ENCODE data around the gene USP49.
"Not testable (repeated sequence)": the region's sequence is repeated elsewhere in the genome, so short reads cannot be mapped to it uniquely, and the experiment has no call there.

USP49 gene

DNA sequence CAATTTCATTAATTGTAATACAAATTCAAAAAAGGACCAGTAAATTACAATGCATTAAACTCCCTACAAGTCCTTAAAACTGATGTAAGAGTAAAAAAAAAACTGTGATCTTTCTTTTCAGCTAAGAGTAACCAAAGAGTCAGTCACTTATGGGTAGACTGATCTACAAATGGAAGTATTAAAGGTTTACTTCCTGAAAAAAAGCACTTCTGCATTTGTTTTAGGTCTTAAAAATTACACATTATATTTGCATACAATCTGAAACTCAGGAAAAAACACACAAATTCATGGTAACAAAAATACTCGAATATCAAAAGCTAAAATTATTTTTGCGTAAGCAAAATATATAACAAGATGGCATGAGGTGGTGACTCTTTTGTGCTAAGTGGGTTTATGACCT is 23.5 kb downstream of the USP49 start:
- peak in 1 of 2 experiments; percentile 28 for DNase-seq

DNA sequence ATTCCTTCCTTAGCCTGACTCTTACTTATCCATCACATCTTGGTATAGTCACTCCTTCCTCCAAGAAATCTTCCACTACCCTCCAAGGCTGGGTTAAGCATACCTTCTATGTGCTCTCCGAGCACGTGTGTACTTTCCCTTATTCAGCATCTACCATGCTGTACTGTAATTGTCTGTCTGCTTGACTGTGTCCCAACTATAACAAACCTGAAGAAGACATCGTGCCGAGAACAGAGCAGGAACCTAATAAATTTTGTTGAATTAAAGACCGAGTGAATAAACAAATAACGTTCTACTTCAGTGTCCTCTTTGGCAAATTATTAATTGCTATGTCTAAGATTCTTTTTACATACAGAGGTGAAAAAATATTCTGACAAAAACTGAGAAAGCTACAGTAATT is 35.8 kb downstream of the USP49 start:
- no peak for DNase-seq

DNA sequence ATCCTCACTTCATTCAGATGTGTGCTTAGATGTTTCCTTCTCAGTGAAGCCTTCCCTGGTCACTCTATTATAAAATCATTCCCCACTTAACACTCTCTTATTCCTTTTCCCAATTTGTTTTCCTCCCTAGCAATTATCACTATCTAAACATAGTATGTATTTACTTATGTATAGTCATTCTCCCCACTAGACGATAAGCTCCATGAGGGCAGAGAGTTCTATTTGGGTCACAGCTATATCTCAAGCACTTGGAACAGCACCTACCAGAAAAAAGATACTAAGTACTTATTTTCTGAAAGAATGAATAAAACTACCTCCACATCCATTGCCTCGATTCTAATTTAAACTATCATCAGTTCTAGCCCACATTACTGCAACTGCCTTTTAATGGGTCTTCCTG is 36.5 kb downstream of the USP49 start:
- no peak for DNase-seq

DNA sequence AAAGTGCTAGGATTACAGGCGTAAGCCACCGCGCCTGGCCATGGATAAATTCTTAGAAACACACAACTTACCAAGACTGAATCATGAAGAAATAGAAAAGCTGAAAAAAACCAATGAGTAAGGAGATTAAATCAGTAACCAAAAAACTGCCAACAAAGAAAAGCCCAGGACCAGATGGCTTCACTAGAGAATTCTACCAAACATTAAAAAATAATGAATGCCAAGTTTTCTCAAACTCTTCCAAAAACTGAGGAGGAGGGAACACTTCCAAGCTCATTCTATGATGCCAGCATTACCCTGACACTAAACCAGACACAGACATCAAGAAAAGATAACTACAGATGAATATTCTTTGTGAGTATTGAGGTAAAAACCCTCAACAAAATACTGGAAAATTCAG is 44.3 kb downstream of the USP49 start:
- DNase-seq, result no peak

DNA sequence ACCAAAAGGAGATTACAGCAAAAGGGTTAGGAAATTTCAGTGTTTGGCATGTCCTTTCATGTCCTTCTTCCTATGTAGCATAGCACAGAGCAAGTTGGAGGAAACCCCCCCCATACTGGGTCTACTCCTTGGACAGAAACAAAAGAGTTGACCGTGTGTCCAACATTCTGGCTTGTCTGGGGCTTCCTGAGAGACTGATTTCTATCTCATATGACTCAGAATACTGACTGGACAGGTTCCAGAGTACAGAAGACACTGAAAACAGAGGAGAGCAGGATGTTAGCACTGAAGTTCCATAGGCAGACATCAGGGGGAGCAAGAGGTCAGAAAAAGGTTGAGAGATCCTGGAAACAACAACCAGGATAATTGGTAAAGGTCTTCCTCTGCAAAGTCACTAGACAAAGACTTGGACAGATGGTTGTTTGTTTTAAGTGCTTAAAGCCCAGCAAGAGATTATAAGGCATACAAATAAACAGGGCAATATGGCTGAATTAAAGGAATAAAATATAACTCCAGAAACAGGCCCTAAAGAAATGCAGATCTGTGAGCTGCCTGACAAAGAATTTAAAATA is 48.4 kb downstream of the USP49 start:
- peak; percentile 85 to 89 for DNase-seq

DNA sequence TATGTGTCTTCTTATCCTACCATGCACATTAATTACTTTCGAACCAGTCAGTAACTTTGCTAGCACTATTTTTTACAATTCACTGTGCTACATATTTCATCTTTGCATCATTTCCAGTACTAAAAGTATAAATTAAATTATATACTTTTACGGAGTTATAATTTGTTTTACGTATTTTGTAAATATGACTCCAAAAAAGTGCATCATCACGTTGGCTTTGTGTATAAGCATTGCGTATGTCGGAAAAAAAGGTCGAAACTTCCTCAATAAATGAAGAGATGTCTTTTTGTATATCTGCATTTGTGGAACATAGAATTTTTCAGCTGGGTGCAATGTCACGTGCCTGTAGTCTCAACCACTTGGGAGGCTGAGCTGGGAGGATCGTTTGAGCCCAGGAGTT is 52.0 kb downstream of the USP49 start:
- no peak for DNase-seq

DNA sequence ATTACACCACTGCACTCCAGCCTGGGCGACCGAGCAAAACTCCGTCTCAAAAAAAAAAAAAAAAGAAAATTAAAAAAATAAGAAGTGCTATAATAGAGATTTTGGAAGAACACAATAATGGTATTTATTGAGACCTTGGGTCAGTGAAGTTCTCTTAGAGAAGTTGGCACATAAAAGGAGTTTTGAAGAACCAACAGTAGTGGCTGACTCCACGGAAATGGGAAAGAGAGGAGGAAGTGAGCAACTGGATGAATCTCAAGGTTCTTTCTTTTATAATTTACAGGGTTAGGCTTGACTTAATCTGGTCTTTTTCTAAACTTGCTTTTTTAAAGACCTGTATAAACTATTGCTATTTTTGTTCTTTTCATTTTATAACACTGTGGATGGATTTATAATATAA is 54.8 kb downstream of the USP49 start:
- DNase-seq, result no peak

DNA sequence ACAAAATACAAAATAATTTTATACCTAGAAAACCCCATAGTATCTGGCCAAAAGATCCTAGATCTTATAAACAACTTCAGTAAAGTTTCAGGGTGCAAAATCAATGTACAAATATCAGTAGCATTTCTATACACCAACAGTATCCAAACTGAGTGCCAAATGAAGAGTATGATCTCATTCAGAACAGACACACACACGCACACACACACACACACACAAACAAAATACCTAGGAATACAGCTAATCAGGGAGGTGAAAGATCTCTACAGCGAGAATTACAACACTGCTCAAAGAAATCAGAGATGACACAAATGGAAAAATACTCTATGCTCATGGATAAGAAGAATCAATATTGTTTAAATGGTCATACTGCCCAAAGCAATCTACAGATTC is 58.5 kb downstream of the USP49 start:
- no peak for DNase-seq

DNA sequence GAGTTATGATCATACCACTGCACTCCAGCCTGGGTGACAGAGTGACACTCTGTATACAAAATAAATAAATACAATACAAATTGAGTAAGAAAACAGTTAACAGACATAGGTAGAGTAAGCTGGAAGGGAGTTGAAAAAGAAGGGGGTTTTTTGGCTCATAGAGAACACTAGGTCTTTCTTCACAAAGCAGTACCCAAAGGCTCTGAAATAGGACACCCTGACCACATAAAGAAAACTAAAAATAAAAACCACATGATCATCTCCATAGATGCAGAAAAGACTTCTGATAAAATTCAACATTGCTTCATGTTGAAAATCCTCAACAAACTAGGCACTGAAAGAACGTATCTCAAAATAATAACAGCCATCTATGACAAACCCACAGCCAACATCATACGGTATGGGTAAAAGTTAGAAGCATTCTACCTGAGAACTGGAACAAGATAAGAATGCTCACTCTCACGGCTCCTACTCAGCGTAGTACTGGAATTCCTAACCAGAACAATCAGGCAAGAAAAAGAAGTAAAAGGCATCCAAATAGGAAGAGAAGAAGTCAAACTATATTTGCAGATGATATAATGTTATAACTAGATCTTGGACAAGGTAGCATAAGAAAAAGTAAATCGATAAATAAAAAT is 59.0 kb downstream of the USP49 start:
- no peak for DNase-seq

DNA sequence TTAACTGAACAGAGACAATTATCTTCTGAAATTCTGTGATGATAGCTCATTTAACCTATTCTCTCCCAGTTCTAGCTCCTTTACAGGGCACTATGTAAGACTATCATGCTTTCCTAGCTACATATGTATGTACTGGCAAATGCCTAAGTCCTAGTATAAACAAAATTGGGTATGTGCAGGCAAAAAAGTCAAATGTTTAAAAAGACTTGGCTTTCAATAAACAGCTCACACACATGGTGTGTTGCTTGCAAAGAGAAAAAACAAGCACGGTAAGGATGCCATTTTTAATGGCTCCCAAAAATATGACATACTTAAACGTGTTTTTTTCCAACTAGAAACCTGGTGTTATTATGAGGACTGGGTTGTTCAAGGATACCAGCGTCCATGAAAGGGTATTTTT is 62.9 kb downstream of the USP49 start:
- no peak for DNase-seq

DNA sequence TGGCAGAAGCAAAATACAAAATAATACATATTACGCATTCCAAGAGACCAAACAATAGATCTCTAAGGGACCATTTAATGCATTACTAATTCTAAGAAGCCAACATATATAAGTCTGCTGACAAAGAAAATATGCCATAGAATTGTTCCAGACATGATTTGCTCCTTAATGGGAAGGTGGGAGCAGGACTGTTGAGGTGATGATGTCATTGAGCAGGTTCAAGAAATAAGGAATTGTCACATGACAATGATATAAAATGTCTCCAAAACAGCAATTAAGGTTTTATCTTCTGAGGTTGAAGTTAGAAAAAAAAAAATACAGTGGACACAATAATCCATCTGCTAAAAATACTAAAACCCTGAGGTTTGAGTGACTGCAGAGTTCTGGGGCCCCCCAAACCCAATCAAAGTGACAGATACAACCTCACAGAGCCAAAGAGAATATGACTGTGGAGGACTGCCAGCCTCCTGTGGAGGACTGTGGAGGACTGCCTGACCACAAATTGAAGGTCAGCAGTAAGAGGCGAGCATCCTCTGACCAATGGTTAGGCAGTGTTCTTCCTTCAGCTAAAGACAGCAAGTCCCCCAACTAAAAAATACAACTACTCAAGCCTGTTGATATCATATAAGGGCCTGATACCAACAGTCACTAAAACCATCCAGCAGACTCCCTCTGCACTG is 68.7 kb downstream of the USP49 start:
- no peak for DNase-seq

DNA sequence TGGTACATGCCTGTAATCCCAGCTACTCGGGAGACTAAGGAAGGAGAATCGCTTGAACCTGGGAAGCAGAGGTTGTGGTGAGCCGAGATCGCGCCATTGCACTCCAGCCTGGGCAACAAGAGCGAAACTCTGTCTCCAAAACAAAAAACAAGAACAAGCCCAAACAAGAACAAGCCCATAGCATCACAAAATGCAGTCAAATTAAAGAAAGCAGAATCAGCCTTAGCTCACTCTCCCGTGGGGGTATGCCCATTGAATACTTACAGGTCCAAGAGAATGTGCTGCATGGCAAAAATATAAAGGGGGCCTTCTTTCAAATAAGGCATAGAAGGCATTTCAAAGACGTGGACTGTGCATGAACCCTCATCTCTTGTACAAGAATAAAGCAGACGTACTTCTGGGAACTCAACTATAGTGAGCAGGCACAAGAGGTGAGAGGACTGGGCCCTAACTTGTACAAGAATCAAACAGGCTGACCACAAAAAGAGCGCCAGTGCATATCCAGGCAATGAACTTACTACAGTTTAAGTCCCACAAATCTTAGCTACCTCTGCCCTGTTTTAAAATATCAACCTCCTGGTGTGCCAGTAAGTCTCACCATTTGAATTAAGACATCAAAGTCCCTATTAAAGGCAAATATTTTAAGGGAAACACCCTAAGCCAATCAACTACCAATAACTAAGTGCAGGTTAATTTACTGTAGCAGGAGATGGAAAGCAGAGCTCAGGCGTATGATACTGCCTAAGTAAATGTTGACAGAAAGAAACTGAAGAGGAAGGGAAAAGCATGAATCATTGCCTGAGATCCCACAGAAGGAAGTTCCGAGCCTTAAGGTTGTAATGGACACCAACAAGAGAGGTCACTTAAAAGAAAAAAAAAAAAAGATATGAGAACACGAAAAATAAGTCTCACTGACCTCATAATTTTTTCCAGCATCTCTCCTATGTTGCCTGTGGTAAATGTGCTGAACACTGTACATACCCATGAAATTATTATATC is 70.3 kb downstream of the USP49 start:
- DNase-seq, result no peak

DNA sequence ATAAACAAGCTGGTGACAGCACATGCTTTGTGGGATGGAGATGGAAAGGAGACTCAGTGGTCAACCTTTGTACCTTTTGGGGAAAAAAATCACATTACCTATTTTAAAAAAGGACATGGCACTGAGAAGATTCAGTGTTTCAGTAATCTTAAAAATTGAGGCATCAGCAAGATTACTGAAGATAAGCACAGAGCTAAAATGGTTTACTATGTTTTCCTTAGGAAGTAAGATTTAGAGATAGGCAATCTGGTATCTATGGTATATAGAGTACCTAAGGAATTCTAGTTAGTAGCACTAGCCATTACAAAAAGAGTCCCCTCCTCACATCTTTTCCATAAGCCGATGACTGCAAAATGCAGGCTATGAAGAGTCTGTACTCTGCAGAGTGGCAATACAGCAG is 72.0 kb downstream of the USP49 start:
- DNase-seq, result no peak

DNA sequence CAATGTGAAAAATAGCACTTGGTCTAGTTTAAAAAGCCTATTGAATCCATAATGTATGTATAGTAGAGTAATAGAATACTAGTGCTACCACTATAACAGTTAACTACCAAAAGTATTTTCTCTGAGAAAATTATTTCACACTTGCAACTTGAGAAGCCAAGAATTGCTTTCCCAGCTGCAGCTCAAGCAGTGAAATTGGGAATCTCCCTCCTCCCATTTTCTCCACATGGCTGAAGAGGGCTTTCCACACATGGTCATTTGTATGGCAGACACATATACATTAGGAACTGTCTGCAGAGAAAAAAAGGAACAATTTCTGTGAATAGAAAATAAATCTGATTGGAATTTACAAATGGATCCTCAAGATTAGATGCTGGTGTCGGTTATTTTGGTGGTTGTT is 73.2 kb downstream of the USP49 start:
- no peak for DNase-seq

DNA sequence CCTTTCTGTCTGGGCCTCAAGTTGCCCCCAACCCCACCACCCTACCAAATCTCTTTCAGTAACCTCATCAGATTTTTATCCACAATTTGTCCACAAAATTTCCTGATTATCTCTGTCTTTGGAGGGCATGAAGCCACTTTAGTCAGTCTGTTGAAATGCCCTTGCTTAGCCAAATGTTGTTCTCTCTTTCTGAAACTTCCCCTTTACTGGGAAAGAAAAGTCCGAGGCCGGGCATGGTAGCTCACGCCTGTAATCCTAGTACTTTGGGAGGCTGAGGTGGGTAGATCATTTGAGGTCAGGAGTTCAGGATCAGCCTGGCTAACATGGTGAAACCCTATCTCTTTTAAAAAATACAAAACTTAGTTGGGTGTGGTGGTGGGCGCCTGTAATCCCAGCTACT is 73.9 kb downstream of the USP49 start:
- no peak for DNase-seq

DNA sequence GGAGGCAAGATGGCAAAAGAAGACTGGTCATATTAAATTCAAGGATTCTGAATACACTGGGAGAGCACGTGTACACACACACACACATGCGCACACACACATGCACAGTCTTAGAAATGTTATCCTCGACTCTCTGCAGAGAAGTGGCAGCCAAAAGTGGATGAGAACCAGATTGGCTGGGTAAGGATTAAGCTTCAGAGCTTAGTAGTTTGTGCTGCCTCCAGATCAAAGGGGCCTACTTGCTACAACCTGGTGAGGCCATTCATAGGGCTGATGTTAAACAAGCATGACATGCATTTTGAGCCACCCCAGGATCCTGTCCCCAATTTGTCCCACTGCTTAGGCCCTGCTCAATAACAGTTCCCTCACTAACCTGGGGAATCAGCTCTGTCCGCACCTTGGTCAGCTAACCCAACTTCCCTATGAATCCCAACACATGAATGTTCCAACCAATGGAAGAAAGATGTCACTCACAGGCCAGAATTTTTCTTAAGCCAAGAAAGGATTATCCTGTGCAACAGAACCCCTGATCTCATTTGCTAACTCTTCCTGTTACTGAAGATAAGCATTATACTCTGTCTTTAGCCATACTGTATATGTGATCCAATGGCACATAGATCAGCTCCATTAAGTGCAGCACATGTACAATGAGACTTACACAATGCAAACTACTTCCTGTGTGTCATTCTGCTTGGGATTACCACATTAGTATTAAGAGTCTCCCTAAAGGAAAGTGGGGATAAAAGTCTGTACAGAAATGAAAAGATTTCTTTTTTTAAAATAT is 76.7 kb downstream of the USP49 start:
- DNase-seq, result peak; percentile 83 to 92

DNA sequence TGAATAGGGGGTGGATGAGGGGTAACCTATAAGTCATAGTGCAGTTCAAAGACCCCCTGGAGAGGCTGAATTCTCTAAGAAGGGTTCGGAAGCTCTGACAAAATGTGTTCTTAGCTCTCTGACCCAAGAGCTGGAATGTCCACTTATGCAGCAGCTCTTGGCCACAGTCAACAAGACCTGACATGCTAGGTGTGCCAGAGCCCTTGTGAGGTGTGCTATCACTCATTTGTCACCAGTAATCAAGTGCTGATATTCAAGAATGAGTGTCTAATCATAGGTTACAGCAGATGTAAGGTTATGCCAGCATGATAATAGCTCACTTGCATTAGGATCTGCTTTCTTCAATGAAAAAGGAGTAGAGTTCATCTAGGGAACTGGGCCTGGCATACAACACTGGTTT is 79.6 kb downstream of the USP49 start:
- DNase-seq, result no peak

DNA sequence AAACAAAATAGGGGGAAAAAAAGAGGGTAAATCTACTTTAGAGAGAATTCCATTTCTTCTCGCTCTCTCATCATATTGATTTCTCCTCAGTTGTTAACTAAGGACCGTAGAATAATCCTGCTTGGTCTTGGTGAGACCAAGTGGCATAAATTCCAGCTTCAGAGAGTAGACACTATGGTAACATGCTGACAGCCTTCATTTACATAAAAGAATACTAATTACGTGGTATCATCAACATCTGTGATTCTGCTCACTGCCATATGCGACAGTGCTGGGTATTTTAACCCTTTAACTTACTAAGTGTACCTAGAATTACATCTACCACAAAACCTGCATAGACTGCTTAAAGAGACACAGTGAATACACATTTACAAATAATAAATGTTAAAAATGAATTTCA is 80.5 kb downstream of the USP49 start:
- DNase-seq, result no peak

DNA sequence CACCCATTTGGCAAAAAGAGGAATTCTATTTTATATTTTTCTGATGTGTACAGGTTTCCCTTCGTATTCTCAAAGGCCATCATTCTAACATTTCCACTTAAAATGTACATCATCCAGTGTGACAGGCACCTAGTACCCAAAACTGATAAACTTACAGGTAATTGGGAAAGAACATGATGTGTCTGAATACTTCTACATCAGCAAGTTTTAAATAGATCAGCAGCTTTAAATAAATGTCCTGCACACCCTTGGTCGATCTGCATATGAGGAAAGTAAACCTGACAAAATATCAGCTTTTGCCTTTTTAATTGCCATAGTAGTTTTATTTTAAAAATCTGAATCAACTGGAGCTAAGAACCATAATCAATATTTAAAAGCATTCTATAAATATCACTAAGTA is 81.2 kb downstream of the USP49 start:
- DNase-seq, result no peak

DNA sequence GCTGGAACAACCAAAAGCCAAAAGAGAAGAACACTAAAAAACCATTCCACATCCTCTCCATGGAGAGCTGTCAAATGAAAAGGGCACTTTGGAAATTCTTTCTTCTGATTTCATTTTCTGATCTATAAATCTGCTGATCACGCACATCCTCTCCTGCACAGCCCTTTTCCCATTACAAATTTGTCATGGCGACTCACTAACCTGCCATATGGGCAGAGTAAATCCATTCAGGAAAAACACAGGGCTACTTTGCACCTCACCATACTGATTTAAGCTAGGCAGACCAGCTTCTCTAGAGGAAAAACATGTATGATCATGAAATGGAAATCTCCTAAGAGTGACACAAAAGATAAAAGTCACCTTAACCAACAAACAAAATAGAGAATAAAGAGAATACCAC is 81.7 kb downstream of the USP49 start:
- no peak for DNase-seq

DNA sequence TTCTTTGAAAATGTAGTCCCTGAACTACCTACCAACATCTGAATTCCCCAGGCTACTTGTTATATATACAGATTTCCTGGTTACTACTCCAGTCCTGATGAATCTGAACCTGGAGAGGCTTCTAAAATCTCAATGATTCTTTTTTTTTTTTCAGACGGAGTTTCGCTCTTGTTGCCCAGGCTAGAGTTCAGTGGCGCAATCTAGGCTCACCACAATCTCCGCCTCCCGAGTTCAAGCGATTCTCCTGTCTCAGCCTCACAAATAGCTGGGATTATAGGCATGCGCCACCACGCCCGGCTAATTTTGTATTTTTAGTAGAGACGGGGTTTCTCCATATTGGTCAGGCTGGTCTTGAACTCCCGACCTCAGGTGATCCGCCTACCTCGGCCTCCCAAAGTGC is 83.2 kb downstream of the USP49 start:
- DNase-seq, result not testable (repeated sequence)

DNA sequence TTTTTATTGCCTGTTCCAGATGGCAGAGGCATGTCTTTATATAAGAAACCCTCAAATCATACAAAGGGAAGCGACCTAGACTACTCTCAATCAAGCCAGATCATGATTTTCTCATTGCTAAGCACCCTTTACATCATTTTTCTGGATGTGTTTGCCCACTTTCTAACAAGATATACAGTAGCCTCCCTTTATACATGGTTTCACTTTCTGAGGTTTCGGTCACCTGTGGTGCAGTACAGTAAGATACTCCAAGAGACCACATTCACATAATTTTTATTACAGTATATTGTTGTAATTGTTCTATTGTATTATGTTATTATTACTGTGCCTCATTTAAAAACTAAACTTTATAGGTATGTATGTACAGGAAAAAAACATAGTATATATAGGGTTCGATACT is 84.1 kb downstream of the USP49 start:
- DNase-seq, result no peak

Data from AML-193 (cell line).